RWPE2 (cell line): Measurements from ENCODE around the gene ACLY.

Source experiments
- ATAC-seq: fragments of 200-7000 bp; cut with Tn5 transposase; 3 replicates; pipeline ENCODE4 v1.9.1; 2021; ENCODE audit warnings: low read depth
- DNase-seq: peaks from one replicate; pipeline ENCODE4 v3.0.0-alpha.2; 2020; ENCODE audit warnings: low spot score
- H3K27ac ChIP-seq: fragments of 450-650 bp; 2 replicates; pipeline ENCODE4 v1.5.1; 2017; ENCODE audit warnings: mild to moderate bottlenecking; ENCODE audit not compliant: poor library complexity, severe bottlenecking
- H3K27me3 ChIP-seq: fragments of 250-450 bp; sonication (Bioruptor Pico); 2 replicates; pipeline ENCODE4 v1.5.1; 2021; ENCODE audit warnings: mild to moderate bottlenecking, moderate library complexity; ENCODE audit not compliant: insufficient read depth, poor library complexity, severe bottlenecking
- H3K36me3 ChIP-seq: fragments of 250-450 bp; sonication (Bioruptor Pico); 2 replicates; pipeline ENCODE4 v1.5.1; 2020; ENCODE audit warnings: low read depth, mild to moderate bottlenecking, moderate library complexity
- H3K4me1 ChIP-seq: fragments of 250-450 bp; sonication (Bioruptor Pico); 2 replicates; pipeline ENCODE4 v1.5.1; 2021; ENCODE audit warnings: mild to moderate bottlenecking, moderate library complexity; ENCODE audit not compliant: insufficient read depth, poor library complexity, severe bottlenecking
- H3K4me3 ChIP-seq: fragments of 250-450 bp; sonication (Bioruptor Pico); 2 replicates; pipeline ENCODE4 v1.5.1; 2021; ENCODE audit warnings: mild to moderate bottlenecking, moderate library complexity; ENCODE audit not compliant: severe bottlenecking
- H3K9me3 ChIP-seq: fragments of 250-450 bp; sonication (Bioruptor Pico); 2 replicates; pipeline ENCODE4 v1.5.1; 2021; ENCODE audit warnings: mild to moderate bottlenecking, moderate library complexity; ENCODE audit not compliant: severe bottlenecking
- CTCF ChIP-seq: fragments of 450-650 bp; IDR thresholded peaks from one replicate; pipeline ENCODE4 v1.5.1; 2017; ENCODE audit warnings: mild to moderate bottlenecking, moderate library complexity; ENCODE audit not compliant: poor library complexity, severe bottlenecking

The ACLY gene

DNA sequence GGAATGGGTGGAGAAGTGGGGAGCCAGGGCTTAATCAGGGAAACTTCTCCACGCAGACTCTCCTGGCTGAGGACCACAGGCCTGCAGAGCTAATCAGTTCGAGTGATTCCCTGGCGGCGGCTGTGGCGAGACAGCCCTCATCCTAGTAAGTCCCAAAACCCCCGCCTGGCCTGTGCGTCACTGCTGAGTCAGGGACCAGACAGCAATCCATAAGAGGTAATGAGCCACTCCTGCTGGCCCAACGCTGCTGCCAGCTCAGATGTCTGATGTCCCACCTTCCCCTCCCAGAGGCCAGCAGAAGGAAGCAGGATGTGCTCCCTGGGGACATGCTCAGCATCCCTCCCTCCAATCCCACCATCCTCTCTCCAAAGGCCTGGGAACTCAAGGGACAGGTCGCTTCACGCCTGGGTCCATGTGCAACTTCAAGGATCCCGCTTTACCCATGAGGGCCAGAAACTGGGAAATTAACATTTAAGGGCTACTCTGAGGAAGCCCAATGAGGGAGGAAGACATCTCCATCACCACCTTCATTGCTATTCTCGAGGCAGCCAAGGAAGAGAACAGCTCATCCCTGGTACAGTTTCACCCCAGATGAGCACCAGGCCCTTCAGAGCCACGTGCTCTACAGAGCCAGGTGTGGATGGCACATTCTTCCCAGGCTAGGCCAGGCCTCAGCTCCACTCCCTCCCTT, 7.9 kb downstream of the ACLY start:
- no peaks in the 10 kb centered on the region for H3K27me3 ChIP-seq
- no peak overlapping the region for H3K4me3 ChIP-seq
- peak; percentile 88 for ATAC-seq
- H3K4me1 ChIP-seq: peaks cover 9% of the 10 kb centered on the region
- no peak for TF ChIP-seq CTCF
- peaks cover 94% of the 10 kb centered on the region for H3K36me3 ChIP-seq
- peak; percentile 86 for DNase-seq
- no peaks in the 10 kb centered on the region for H3K9me3 ChIP-seq
- peak overlapping the region; percentile 39 for H3K27ac ChIP-seq

DNA sequence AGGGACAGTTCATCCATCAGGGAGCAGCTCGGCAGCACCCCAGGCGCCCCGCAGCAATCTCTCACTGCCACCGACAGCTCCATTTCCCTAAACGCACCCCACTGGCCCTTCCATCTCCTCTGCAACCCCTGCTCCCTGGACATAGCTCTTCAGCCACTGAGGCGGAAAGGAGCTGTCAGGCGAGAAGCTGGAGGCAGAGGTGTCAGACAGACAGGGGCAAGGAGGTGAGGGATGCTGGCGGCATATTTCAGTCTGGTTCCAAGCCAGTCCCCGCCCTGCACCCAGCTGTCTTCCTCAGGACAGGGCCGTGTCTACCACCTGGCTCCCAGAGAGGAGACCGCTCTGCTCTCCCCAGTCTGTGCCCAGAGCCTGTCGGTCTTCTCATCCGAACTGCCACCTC, 9.7 kb downstream of the ACLY start:
- H3K4me3 ChIP-seq: no peak overlapping the region
- DNase-seq (no peak), ATAC-seq (no peak)
- H3K27ac ChIP-seq: no peak overlapping the region
- H3K4me1 ChIP-seq: peaks cover 3% of the 10 kb centered on the region
- no peak for TF ChIP-seq CTCF
- no peaks in the 10 kb centered on the region for H3K9me3 ChIP-seq
- peaks cover 96% of the 10 kb centered on the region for H3K36me3 ChIP-seq
- H3K27me3 ChIP-seq: no peaks in the 10 kb centered on the region

DNA sequence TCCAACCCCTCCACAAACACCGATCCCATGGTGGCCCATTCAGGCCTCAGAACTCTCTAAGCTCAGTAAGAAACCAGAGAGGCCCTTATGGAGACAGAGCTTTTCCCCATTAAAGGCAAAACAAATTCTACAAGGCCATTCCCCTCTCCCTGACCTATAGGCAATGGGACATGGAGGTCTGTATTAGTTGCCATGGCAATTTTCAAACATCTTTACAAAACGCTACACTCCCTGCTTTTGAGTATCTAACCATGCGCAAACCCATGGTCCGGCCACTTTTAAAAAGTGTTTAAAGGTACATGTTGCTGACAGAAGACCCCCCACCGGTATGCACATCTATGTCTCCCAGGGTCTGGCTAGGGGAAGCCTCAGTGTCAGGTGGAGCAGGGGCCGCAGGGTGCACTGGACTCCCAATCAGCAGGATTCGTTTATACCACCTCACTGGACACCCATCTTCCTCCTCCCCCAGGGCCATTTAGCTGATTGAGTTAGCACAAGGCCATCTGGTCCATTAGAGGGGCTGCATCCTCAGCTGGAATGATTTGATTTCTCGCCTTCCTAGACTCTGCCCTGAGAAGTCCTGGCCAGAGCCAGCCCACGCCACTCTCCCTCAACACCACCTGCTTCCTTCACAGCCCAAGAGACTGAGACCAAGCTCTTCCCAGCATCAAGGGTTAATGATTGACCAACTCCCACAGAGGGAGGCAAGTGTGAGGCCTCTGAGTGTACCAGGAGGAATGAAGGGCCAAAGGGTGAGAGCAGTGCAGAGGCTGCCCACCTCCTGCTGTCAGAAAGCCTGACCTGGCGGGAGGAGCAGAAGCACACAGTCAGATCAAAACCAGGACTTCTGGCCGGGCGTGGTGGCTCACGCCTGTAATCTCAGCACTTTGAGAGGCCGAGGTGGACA, 10.9 kb downstream of the ACLY start:
- H3K4me3 ChIP-seq: no peak overlapping the region
- TF ChIP-seq CTCF: no peak
- no peak for DNase-seq
- H3K27me3 ChIP-seq: no peaks in the 10 kb centered on the region
- peaks cover 3% of the 10 kb centered on the region for H3K4me1 ChIP-seq
- ATAC-seq: no peak
- H3K9me3 ChIP-seq: no peaks in the 10 kb centered on the region
- H3K27ac ChIP-seq: no peak overlapping the region
- peaks cover 91% of the 10 kb centered on the region for H3K36me3 ChIP-seq

DNA sequence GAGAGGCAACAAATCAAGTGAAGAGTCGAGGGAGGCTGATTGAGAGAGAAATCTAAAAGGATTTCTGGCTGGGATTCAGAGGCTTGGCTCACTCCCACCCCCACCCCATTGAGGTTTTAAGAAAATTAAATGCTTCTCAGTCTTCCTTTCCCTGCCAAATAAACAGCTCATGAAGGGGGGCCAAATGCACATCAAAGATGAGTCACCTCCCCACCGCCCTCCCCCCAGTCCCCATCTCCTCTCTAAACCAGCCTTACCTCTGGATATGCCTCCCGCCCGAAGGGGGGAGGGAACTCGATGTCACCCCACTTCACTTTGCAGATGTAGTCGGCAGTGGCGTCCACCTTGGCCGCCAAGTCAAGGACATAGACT, 11.6 kb downstream of the ACLY start:
- no peak for ATAC-seq
- Histone ChIP-seq H3K27ac (no peak overlapping the region), H3K27me3 (no peaks in the 10 kb centered on the region), H3K4me3 (no peak overlapping the region), H3K36me3 (peaks cover 91% of the 10 kb centered on the region), H3K4me1 (peaks cover 3% of the 10 kb centered on the region), H3K9me3 (no peaks in the 10 kb centered on the region)
- TF ChIP-seq CTCF: no peak
- no peak for DNase-seq
